Measurements from ENCODE around the gene KCNJ14.

The KCNJ14 gene

DNA sequence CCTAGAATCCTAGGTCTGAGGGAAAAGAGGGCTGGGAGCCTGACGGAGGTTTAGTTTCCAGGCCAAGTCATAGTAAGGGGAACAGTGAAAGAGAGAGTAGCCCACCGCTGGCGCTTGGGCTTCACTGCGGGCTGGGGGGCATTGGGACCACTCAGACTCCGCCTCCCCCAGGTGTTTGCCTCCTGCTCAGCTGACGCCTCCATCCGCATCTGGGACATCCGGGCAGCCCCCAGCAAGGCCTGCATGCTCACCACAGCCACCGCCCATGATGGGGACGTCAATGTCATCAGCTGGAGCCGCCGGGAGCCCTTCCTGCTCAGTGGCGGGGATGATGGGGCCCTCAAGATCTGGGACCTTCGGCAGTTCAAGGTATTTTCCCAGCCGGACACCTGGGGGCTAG is 4.5 kb upstream of the KCNJ14 start:
- H3K9me3 ChIP-seq (replicated peaks in 1 of 2; ENCODE audit: control insufficient read depth in 2 of 2, insufficient read depth in 1 of 2, low read depth in 1 of 2, low read length in 2 of 2), result no peaks in the 10 kb centered on the region
- no peak overlapping the region for H3K9ac ChIP-seq (ENCODE audit: low read depth, low read length, poor library complexity)
- peaks cover 3% of the 10 kb centered on the region for H3K79me1 ChIP-seq (ENCODE audit: low read depth, low read length)
- no peak overlapping the region for H3K23ac ChIP-seq (ENCODE audit: low read depth, low read length, poor library complexity)
- H3K27me3 ChIP-seq (ENCODE audit: control insufficient read depth in 3 of 3, insufficient read depth in 3 of 3, low read depth in 1 of 3, low read length in 3 of 3), result no peaks in the 10 kb centered on the region
- H2AFZ ChIP-seq (ENCODE audit: low read length), result no peak overlapping the region
- no peak overlapping the region for H2BK12ac ChIP-seq (ENCODE audit: low read length)
- H3K4me2 ChIP-seq (ENCODE audit: insufficient read depth, low read length, poor library complexity, severe bottlenecking), result no peak overlapping the region
- H2BK15ac ChIP-seq (ENCODE audit: low read length), result no peak overlapping the region
- WGBS, 2 donors (ENCODE audit: extremely low coverage in 2 of 2, insufficient read length in 2 of 2, insufficient replicate concordance in 1 of 2), result no CpG with 5 or more reads among the region's 15 CpGs
- H4K8ac ChIP-seq (ENCODE audit: low read depth, low read length), result no peak overlapping the region
- no peak overlapping the region for H3K4me3 ChIP-seq (ENCODE audit: low read length in 2 of 2)
- H2BK120ac ChIP-seq (ENCODE audit: low read depth, low read length), result no peak overlapping the region
- no peak overlapping the region for H2AK5ac ChIP-seq (ENCODE audit: low read depth, low read length)
- no peak overlapping the region for H3K18ac ChIP-seq (ENCODE audit: low read length)
- peaks cover 4 to 5% of the 10 kb centered on the region in 2 donors for H3K4me1 ChIP-seq (ENCODE audit: control insufficient read depth in 2 of 2, insufficient read depth in 1 of 2, low read depth in 1 of 2, low read length in 2 of 2)
- peak overlapping the region; percentile 34 for H2BK5ac ChIP-seq (ENCODE audit: low read length)
- no peak overlapping the region for H3K4ac ChIP-seq (ENCODE audit: low read length)
- H3K14ac ChIP-seq (ENCODE audit: low read length), result no peak overlapping the region
- peaks cover 45 to 86% of the 10 kb centered on the region in 2 donors for H3K36me3 ChIP-seq (replicated peaks in 1 of 2; ENCODE audit: control insufficient read depth in 2 of 2, insufficient read depth in 2 of 2, low read length in 2 of 2)
- no peak overlapping the region for H3K27ac ChIP-seq (replicated peaks; ENCODE audit: low read length)
- H4K91ac ChIP-seq (ENCODE audit: low read depth, low read length, poor library complexity), result no peak overlapping the region
- DNase-seq (ENCODE audit: low spot score), result no peak

- Histone ChIP-seq H2AFZ (ENCODE audit: low read length) (no peak overlapping the region), H3K36me3 (replicated peaks in 1 of 2; ENCODE audit: control insufficient read depth in 2 of 2, insufficient read depth in 2 of 2, low read length in 2 of 2) (peaks cover 49 to 91% of the 10 kb centered on the region in 2 donors), H3K23ac (ENCODE audit: low read depth, low read length, poor library complexity) (no peak overlapping the region), H4K91ac (ENCODE audit: low read depth, low read length, poor library complexity) (no peak overlapping the region), H3K4me2 (ENCODE audit: insufficient read depth, low read length, poor library complexity, severe bottlenecking) (no peak overlapping the region), H2BK12ac (ENCODE audit: low read length) (no peak overlapping the region), H2BK15ac (ENCODE audit: low read length) (no peak overlapping the region), H3K4me1 (ENCODE audit: control insufficient read depth in 2 of 2, insufficient read depth in 1 of 2, low read depth in 1 of 2, low read length in 2 of 2) (peaks cover under 1 to 1% of the 10 kb centered on the region in 2 donors), H2BK120ac (ENCODE audit: low read depth, low read length) (no peak overlapping the region), H3K14ac (ENCODE audit: low read length) (no peak overlapping the region), H3K9ac (ENCODE audit: low read depth, low read length, poor library complexity) (no peak overlapping the region), H3K27me3 (ENCODE audit: control insufficient read depth in 3 of 3, insufficient read depth in 3 of 3, low read depth in 1 of 3, low read length in 3 of 3) (no peaks in the 10 kb centered on the region), H3K4ac (ENCODE audit: low read length) (no peak overlapping the region), H2BK5ac (ENCODE audit: low read length) (peak overlapping the region; percentile 24), H3K4me3 (ENCODE audit: low read length in 2 of 2) (no peak overlapping the region), H3K18ac (ENCODE audit: low read length) (no peak overlapping the region), H2AK5ac (ENCODE audit: low read depth, low read length) (no peak overlapping the region), H4K8ac (ENCODE audit: low read depth, low read length) (no peak overlapping the region), H3K9me3 (replicated peaks in 1 of 2; ENCODE audit: control insufficient read depth in 2 of 2, insufficient read depth in 1 of 2, low read depth in 1 of 2, low read length in 2 of 2) (no peaks in the 10 kb centered on the region), H3K27ac (replicated peaks; ENCODE audit: low read length) (peak overlapping the region; percentile 13), H3K79me1 (ENCODE audit: low read depth, low read length) (peaks cover 3% of the 10 kb centered on the region)
- no CpG with 5 or more reads among the region's 12 CpGs for WGBS, 2 donors (ENCODE audit: extremely low coverage in 2 of 2, insufficient read length in 2 of 2, insufficient replicate concordance in 1 of 2)
- DNase-seq (ENCODE audit: low spot score), result no peak
These were observed 3.8 kb upstream of the KCNJ14 start for GRCh38 chr19:48451624-48452023.

DNA sequence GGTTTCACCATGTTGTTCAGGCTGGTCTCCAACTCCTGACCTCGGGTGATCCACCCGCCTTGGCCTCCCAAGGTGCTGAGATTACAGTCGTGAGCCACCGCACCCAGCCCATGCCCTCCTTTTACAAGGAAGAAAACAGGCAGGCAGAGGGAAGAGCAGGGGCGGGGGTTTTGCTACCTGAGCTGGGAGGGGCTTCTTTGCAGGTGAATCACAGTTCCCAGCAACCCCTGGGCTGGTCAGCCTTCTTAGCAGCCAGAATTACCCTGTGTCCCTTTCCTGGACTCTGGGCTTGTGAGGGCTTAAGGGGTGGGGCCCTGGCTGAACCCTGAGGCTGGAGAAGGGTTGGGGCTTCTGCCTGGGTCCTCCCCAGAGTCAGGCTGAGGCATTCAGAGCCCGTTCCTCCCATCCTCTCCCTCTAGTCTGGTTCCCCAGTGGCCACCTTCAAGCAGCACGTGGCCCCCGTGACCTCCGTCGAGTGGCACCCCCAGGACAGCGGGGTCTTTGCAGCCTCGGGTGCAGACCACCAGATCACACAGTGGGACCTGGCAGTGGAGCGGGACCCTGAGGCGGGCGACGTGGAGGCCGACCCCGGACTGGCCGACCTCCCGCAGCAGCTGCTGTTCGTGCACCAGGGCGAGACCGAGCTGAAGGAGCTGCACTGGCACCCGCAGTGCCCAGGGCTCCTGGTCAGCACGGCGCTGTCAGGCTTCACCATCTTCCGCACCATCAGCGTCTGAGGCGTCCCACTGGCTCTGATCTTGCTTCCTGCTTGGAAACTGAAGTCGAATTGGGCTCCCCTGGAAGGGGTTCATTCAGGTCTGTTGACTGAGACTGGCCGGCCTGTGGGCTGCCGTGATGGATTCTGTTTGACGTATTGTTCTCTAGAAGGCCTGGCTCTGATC is 2.8 kb upstream of the KCNJ14 start:
- no CpG with 5 or more reads among the region's 33 CpGs for WGBS, 2 donors (ENCODE audit: extremely low coverage in 2 of 2, insufficient read length in 2 of 2, insufficient replicate concordance in 1 of 2)
- no peak overlapping the region for H3K23ac ChIP-seq (ENCODE audit: low read depth, low read length, poor library complexity)
- H3K79me1 ChIP-seq (ENCODE audit: low read depth, low read length), result peaks cover 3% of the 10 kb centered on the region
- H2BK120ac ChIP-seq (ENCODE audit: low read depth, low read length), result no peak overlapping the region
- H4K8ac ChIP-seq (ENCODE audit: low read depth, low read length), result no peak overlapping the region
- H2BK15ac ChIP-seq (ENCODE audit: low read length), result no peak overlapping the region
- no peak overlapping the region for H3K4me3 ChIP-seq (ENCODE audit: low read length in 2 of 2)
- no peak overlapping the region for H3K4me2 ChIP-seq (ENCODE audit: insufficient read depth, low read length, poor library complexity, severe bottlenecking)
- H3K18ac ChIP-seq (ENCODE audit: low read length), result no peak overlapping the region
- H3K27me3 ChIP-seq (ENCODE audit: control insufficient read depth in 3 of 3, insufficient read depth in 3 of 3, low read depth in 1 of 3, low read length in 3 of 3), result no peaks in the 10 kb centered on the region
- no peaks in the 10 kb centered on the region for H3K4me1 ChIP-seq (ENCODE audit: control insufficient read depth in 2 of 2, insufficient read depth in 1 of 2, low read depth in 1 of 2, low read length in 2 of 2)
- H3K27ac ChIP-seq (replicated peaks; ENCODE audit: low read length), result no peak overlapping the region
- H2BK5ac ChIP-seq (ENCODE audit: low read length), result no peak overlapping the region
- no peaks in the 10 kb centered on the region for H3K9me3 ChIP-seq (replicated peaks in 1 of 2; ENCODE audit: control insufficient read depth in 2 of 2, insufficient read depth in 1 of 2, low read depth in 1 of 2, low read length in 2 of 2)
- no peak overlapping the region for H3K9ac ChIP-seq (ENCODE audit: low read depth, low read length, poor library complexity)
- H3K14ac ChIP-seq (ENCODE audit: low read length), result no peak overlapping the region
- no peak overlapping the region for H4K91ac ChIP-seq (ENCODE audit: low read depth, low read length, poor library complexity)
- H2BK12ac ChIP-seq (ENCODE audit: low read length), result no peak overlapping the region
- no peak overlapping the region for H3K4ac ChIP-seq (ENCODE audit: low read length)
- no peak for DNase-seq (ENCODE audit: low spot score)
- H2AK5ac ChIP-seq (ENCODE audit: low read depth, low read length), result no peak overlapping the region
- H3K36me3 ChIP-seq (replicated peaks in 1 of 2; ENCODE audit: control insufficient read depth in 2 of 2, insufficient read depth in 2 of 2, low read length in 2 of 2), result peaks cover 46 to 95% of the 10 kb centered on the region in 2 donors
- no peak overlapping the region for H2AFZ ChIP-seq (ENCODE audit: low read length)

GRCh38 chr19:48454150-48454730 is 1.1 kb upstream of the KCNJ14 start:
- H2AK5ac ChIP-seq (ENCODE audit: low read depth, low read length), result no peak overlapping the region
- no peak for DNase-seq (ENCODE audit: low spot score)
- peaks cover 40 to 83% of the 10 kb centered on the region in 2 donors for H3K36me3 ChIP-seq (replicated peaks in 1 of 2; ENCODE audit: control insufficient read depth in 2 of 2, insufficient read depth in 2 of 2, low read length in 2 of 2)
- no peak overlapping the region for H2AFZ ChIP-seq (ENCODE audit: low read length)
- no peak overlapping the region for H3K4ac ChIP-seq (ENCODE audit: low read length)
- H3K4me2 ChIP-seq (ENCODE audit: insufficient read depth, low read length, poor library complexity, severe bottlenecking), result no peak overlapping the region
- no peak overlapping the region for H3K27ac ChIP-seq (replicated peaks; ENCODE audit: low read length)
- H3K4me3 ChIP-seq (ENCODE audit: low read length in 2 of 2), result no peak overlapping the region
- H2BK120ac ChIP-seq (ENCODE audit: low read depth, low read length), result no peak overlapping the region
- H3K23ac ChIP-seq (ENCODE audit: low read depth, low read length, poor library complexity), result no peak overlapping the region
- no peak overlapping the region for H2BK12ac ChIP-seq (ENCODE audit: low read length)
- 100% methylated on average over 1 of the region's 22 CpGs; no CpG with 5 or more reads in 1 of the 2 donors for WGBS, 2 donors (ENCODE audit: extremely low coverage in 2 of 2, insufficient read length in 2 of 2, insufficient replicate concordance in 1 of 2)
- H2BK15ac ChIP-seq (ENCODE audit: low read length), result no peak overlapping the region
- H3K18ac ChIP-seq (ENCODE audit: low read length), result no peak overlapping the region
- H4K8ac ChIP-seq (ENCODE audit: low read depth, low read length), result no peak overlapping the region
- H3K14ac ChIP-seq (ENCODE audit: low read length), result no peak overlapping the region
- no peak overlapping the region for H2BK5ac ChIP-seq (ENCODE audit: low read length)
- H3K27me3 ChIP-seq (ENCODE audit: control insufficient read depth in 3 of 3, insufficient read depth in 3 of 3, low read depth in 1 of 3, low read length in 3 of 3), result no peaks in the 10 kb centered on the region
- H4K91ac ChIP-seq (ENCODE audit: low read depth, low read length, poor library complexity), result no peak overlapping the region
- peak overlapping the region; percentile 72 for H3K9ac ChIP-seq (ENCODE audit: low read depth, low read length, poor library complexity)
- peaks cover 3% of the 10 kb centered on the region for H3K79me1 ChIP-seq (ENCODE audit: low read depth, low read length)
- H3K4me1 ChIP-seq (ENCODE audit: control insufficient read depth in 2 of 2, insufficient read depth in 1 of 2, low read depth in 1 of 2, low read length in 2 of 2), result no peaks in the 10 kb centered on the region
- no peaks in the 10 kb centered on the region for H3K9me3 ChIP-seq (replicated peaks in 1 of 2; ENCODE audit: control insufficient read depth in 2 of 2, insufficient read depth in 1 of 2, low read depth in 1 of 2, low read length in 2 of 2)

Data from neuronal stem cell (in vitro differentiated cells).